Limb (tissue), 2 donors: ENCODE measurements around the gene SCTR.

Source experiments
- DNase-seq, 2 donors: peaks; one replicate each; pipeline ENCODE4 v3.0.0-alpha.2; 2016; ENCODE audit errors: extremely low spot score in 2 of 2

SCTR gene

GRCh38 chr2:119431155-119431975, 92.9 kb downstream of the SCTR start, which contains the start of gene TMEM37:
Gene TMEM37 (plus strand): TSS chr2:119431854. CDS start chr2:119431904, 50 bp downstream.
- DNase-seq, result peak; percentile 48 to 81

GRCh38 chr2:119430023-119430498, 94.2 kb downstream of the SCTR start:
- no peak for DNase-seq

GRCh38 chr2:119429225-119429981, 94.9 kb downstream of the SCTR start:
- DNase-seq, result peak in 1 of 2 donors; percentile 13

GRCh38 chr2:119428488-119429224, 95.6 kb downstream of the SCTR start:
- peak in 1 of 2 donors; percentile 8 for DNase-seq

GRCh38 chr2:119427756-119428155, 96.5 kb downstream of the SCTR start:
- DNase-seq, result peak in 1 of 2 donors; percentile 20

GRCh38 chr2:119426801-119427395, 97.4 kb downstream of the SCTR start:
- DNase-seq, result peak in 1 of 2 donors; percentile 20

GRCh38 chr2:119426396-119426675, 97.9 kb downstream of the SCTR start:
- no peak for DNase-seq

GRCh38 chr2:119425620-119426395, 98.5 kb downstream of the SCTR start:
- DNase-seq, result peak in 1 of 2 donors; percentile 9

GRCh38 chr2:119425119-119425405, 99.2 kb downstream of the SCTR start:
- no peak for DNase-seq

- no peak for DNase-seq
These were observed 99.8 kb downstream of the SCTR start for GRCh38 chr2:119424284-119425118.

GRCh38 chr2:119423811-119424210, 100.5 kb downstream of the SCTR start:
- no peak for DNase-seq

GRCh38 chr2:119423108-119423444, 101.2 kb downstream of the SCTR start:
- peak in 1 of 2 donors; percentile 11 for DNase-seq

- peak in 1 of 2 donors; percentile 8 for DNase-seq
These were observed 101.7 kb downstream of the SCTR start for GRCh38 chr2:119422360-119423107.

GRCh38 chr2:119421741-119422140, 102.5 kb downstream of the SCTR start:
- DNase-seq, result no peak

GRCh38 chr2:119421304-119421703, 103.0 kb downstream of the SCTR start:
- DNase-seq, result no peak

- no peak for DNase-seq
These were observed 104.3 kb downstream of the SCTR start for GRCh38 chr2:119419803-119420508.

GRCh38 chr2:119419065-119419464, 105.2 kb downstream of the SCTR start:
- DNase-seq, result no peak

- no peak for DNase-seq
These were observed 106.4 kb downstream of the SCTR start for GRCh38 chr2:119417908-119418307.
